Measurements from ENCODE around the gene SLC22A23. TPM values are rescaled to one million over a fixed set of nuclear protein-coding genes. Genes with fewer than 3 reads are reported as not detected.

The SLC22A23 gene
- total and polyA plus RNA-seq, 4 donors, result 26.9 to 56.8 (median 41.7) TPM

DNA sequence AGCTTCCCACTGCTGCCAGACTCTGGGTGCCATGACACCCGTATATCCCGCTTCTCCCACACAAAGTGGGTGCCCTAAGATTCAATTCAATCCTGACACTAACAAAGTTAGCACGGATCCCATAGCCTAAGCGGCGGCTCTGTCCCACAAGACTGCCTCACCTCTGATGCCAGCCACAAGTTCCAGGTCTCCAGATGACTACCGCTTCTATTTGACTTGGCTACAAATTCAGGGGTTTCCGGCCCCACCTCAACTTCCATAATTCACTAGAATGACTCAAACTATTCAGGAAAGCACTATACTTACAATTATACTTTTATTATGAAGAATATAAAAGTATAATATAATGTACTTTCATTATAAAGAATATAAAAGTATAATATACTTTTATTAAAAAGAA is 24.8 kb upstream of the SLC22A23 start:
- Histone ChIP-seq H3K9me3 (ENCODE audit: control insufficient read depth, insufficient read depth, low read length) (peaks cover 2% of the 10 kb centered on the region), H3K4me1 (ENCODE audit: control insufficient read depth, insufficient read depth, low read length) (no peaks in the 10 kb centered on the region), H3K4me3 (ENCODE audit: low read depth, low read length) (no peak overlapping the region), H3K27me3 (ENCODE audit: control insufficient read depth, insufficient read depth, low read length) (peaks cover 2% of the 10 kb centered on the region), H3K36me3 (ENCODE audit: control insufficient read depth, insufficient read depth, low read length) (no peaks in the 10 kb centered on the region), H3K27ac (ENCODE audit: low read depth, low read length) (no peak overlapping the region)
- whole genome bisulfite sequencing (ENCODE audit: insufficient coverage), result 99% methylated on average over 6 of the region's 7 CpGs
- no peak for DNase-seq (ENCODE audit: low read depth in 4 of 6, low spot score in 6 of 6)

DNA sequence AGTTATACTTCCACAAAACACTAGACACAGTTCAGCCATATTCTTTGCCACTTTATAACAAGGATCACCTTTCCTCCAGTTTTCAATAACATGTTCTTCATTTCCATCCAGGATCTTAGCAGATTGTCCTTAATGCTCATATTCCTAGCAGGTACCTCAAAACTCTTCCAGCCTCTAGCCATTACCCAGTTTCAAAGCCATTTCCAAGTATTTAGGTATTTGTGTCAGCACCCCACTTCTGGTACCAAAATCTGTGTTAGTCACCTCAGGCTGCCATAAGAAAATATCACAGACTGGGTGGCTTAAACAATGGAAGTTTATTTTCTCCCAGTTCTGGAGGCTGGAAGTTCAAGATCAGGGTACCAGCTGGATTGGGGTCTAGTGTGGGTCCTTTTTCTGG is 23.2 kb upstream of the SLC22A23 start:
- Histone ChIP-seq H3K4me1 (ENCODE audit: control insufficient read depth, insufficient read depth, low read length) (no peaks in the 10 kb centered on the region), H3K27me3 (ENCODE audit: control insufficient read depth, insufficient read depth, low read length) (peaks cover 2% of the 10 kb centered on the region), H3K4me3 (ENCODE audit: low read depth, low read length) (no peak overlapping the region), H3K36me3 (ENCODE audit: control insufficient read depth, insufficient read depth, low read length) (no peaks in the 10 kb centered on the region), H3K9me3 (ENCODE audit: control insufficient read depth, insufficient read depth, low read length) (peaks cover 2% of the 10 kb centered on the region), H3K27ac (ENCODE audit: low read depth, low read length) (no peak overlapping the region)
- DNase-seq (ENCODE audit: low read depth in 4 of 6, low spot score in 6 of 6), result no peak

DNA sequence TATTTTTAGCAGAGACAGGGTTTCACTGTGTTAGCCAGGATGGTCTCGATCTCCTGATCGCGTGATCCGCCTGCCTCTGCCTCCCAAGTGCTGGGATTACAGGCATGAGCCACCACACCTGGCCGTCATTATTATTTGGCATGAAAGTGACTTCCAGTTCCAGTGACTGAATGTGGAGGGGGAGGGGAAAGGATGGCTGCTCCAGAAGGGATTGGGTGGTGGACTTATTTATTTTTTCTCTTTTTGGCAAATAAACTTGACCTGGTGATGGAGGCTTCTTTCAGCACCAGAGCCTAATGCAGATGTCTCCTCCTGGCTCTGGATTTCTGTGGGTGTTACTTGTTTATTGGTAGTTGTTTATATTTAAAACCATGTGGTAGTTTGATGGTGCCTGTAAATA is 16.9 kb upstream of the SLC22A23 start:
- Histone ChIP-seq H3K27me3 (ENCODE audit: control insufficient read depth, insufficient read depth, low read length) (no peaks in the 10 kb centered on the region), H3K27ac (ENCODE audit: low read depth, low read length) (no peak overlapping the region), H3K4me3 (ENCODE audit: low read depth, low read length) (no peak overlapping the region), H3K9me3 (ENCODE audit: control insufficient read depth, insufficient read depth, low read length) (no peaks in the 10 kb centered on the region), H3K4me1 (ENCODE audit: control insufficient read depth, insufficient read depth, low read length) (no peaks in the 10 kb centered on the region), H3K36me3 (ENCODE audit: control insufficient read depth, insufficient read depth, low read length) (no peaks in the 10 kb centered on the region)
- no peak for DNase-seq (ENCODE audit: low read depth in 4 of 6, low spot score in 6 of 6)
- WGBS (ENCODE audit: insufficient coverage), result 94% methylated on average over 5 of the region's 5 CpGs

DNA sequence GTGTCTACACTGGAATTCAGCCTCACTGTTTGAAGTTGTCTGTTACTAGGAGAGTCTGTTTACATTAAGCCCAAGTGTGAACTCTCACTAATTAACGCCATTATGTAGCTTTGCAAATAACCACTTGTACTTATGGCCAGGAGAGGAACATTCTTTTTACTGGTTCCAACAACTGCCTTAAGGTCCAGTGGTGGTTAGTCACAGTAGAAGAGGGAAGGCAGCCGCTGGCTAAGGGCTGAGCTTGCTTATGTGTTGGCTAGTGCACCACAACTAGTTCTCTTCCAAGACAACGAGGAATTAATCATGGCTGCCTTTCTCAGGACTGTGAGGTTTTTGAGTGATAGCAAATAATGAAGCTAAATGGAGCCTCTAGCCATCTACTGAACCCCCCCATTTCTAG is 14.9 kb upstream of the SLC22A23 start:
- Histone ChIP-seq H3K4me3 (ENCODE audit: low read depth, low read length) (no peak overlapping the region), H3K4me1 (ENCODE audit: control insufficient read depth, insufficient read depth, low read length) (no peaks in the 10 kb centered on the region), H3K27ac (ENCODE audit: low read depth, low read length) (no peak overlapping the region), H3K36me3 (ENCODE audit: control insufficient read depth, insufficient read depth, low read length) (no peaks in the 10 kb centered on the region), H3K27me3 (ENCODE audit: control insufficient read depth, insufficient read depth, low read length) (no peaks in the 10 kb centered on the region), H3K9me3 (ENCODE audit: control insufficient read depth, insufficient read depth, low read length) (no peaks in the 10 kb centered on the region)
- DNase-seq (ENCODE audit: low read depth in 4 of 6, low spot score in 6 of 6), result no peak
- WGBS (ENCODE audit: insufficient coverage), result no CpG with 5 or more reads among the region's 3 CpGs

DNA sequence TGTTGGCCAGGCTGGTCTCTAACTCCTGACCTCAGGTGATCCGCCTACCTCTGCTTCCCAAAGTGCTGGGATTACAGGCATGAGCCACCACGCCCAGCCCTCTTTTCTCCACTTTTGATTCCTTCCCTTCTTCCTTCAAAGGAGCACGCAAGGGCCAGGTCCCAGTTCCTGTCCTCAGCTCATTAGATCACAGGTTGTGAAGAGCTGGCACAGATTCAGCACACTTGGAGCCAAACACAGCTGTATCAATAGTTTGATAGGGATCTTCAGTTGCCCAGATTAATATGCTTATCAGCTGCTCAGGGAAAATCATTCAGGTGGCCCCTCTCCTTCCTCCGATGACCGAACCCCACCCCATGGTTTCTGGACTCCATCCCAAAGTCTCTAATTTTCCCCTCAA is 14.4 kb upstream of the SLC22A23 start:
- Histone ChIP-seq H3K27me3 (ENCODE audit: control insufficient read depth, insufficient read depth, low read length) (no peaks in the 10 kb centered on the region), H3K27ac (ENCODE audit: low read depth, low read length) (no peak overlapping the region), H3K4me1 (ENCODE audit: control insufficient read depth, insufficient read depth, low read length) (no peaks in the 10 kb centered on the region), H3K36me3 (ENCODE audit: control insufficient read depth, insufficient read depth, low read length) (no peaks in the 10 kb centered on the region), H3K4me3 (ENCODE audit: low read depth, low read length) (no peak overlapping the region), H3K9me3 (ENCODE audit: control insufficient read depth, insufficient read depth, low read length) (no peaks in the 10 kb centered on the region)
- no peak for DNase-seq (ENCODE audit: low read depth in 4 of 6, low spot score in 6 of 6)
- WGBS (ENCODE audit: insufficient coverage), result 88% methylated on average over 3 of the region's 5 CpGs

DNA sequence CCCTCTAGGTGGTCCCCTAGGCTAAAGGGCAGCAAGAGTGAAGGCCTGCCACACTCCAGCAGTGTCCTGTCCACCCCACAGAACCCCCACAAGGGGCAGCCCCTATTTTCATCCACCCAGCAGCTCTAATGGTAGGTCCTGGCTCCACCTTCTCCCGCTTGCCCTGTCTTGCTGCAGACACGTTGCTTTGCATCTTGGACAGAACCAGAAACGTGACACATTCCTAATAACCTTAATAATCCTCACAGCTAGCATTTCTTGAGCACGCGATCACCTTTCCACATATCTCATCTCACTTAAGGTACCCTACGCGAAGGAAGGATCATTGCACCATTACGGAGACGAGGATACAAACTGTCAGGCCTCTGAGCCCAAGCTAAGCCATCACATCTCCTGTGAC is 11.7 kb upstream of the SLC22A23 start:
- no peak for DNase-seq (ENCODE audit: low read depth in 4 of 6, low spot score in 6 of 6)
- Histone ChIP-seq H3K4me3 (ENCODE audit: low read depth, low read length) (no peak overlapping the region), H3K9me3 (ENCODE audit: control insufficient read depth, insufficient read depth, low read length) (no peaks in the 10 kb centered on the region), H3K4me1 (ENCODE audit: control insufficient read depth, insufficient read depth, low read length) (no peaks in the 10 kb centered on the region), H3K27me3 (ENCODE audit: control insufficient read depth, insufficient read depth, low read length) (no peaks in the 10 kb centered on the region), H3K36me3 (ENCODE audit: control insufficient read depth, insufficient read depth, low read length) (no peaks in the 10 kb centered on the region), H3K27ac (ENCODE audit: low read depth, low read length) (no peak overlapping the region)
- 96% methylated on average over 9 of the region's 9 CpGs for WGBS (ENCODE audit: insufficient coverage)

DNA sequence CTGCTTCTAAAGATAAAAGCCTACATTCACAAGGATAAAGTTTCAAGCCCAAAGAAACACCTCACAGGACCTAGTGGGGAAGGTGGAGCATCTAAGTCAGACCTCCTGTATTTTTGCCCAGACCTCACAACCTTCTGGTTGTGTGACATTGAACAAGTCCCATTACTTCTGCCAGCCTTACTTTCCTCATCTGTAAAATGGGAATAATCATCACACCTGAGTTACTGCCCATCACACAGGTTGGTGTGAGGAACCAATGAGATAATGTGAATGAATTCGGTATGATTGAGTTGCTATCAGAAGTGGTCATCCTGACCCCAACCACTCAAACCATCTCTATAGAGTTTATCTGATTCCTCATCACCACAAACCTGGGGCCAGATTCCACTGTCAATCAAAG is 11.1 kb upstream of the SLC22A23 start:
- no peaks in the 10 kb centered on the region for H3K4me1 ChIP-seq (ENCODE audit: control insufficient read depth, insufficient read depth, low read length)
- DNase-seq (ENCODE audit: low read depth in 4 of 6, low spot score in 6 of 6), result no peak
- no peaks in the 10 kb centered on the region for H3K36me3 ChIP-seq (ENCODE audit: control insufficient read depth, insufficient read depth, low read length)
- no CpG with 5 or more reads among the region's 1 CpG for WGBS (ENCODE audit: insufficient coverage)
- H3K27me3 ChIP-seq (ENCODE audit: control insufficient read depth, insufficient read depth, low read length), result no peaks in the 10 kb centered on the region
- H3K9me3 ChIP-seq (ENCODE audit: control insufficient read depth, insufficient read depth, low read length), result no peaks in the 10 kb centered on the region
- no peak overlapping the region for H3K4me3 ChIP-seq (ENCODE audit: low read depth, low read length)
- H3K27ac ChIP-seq (ENCODE audit: low read depth, low read length), result no peak overlapping the region

DNA sequence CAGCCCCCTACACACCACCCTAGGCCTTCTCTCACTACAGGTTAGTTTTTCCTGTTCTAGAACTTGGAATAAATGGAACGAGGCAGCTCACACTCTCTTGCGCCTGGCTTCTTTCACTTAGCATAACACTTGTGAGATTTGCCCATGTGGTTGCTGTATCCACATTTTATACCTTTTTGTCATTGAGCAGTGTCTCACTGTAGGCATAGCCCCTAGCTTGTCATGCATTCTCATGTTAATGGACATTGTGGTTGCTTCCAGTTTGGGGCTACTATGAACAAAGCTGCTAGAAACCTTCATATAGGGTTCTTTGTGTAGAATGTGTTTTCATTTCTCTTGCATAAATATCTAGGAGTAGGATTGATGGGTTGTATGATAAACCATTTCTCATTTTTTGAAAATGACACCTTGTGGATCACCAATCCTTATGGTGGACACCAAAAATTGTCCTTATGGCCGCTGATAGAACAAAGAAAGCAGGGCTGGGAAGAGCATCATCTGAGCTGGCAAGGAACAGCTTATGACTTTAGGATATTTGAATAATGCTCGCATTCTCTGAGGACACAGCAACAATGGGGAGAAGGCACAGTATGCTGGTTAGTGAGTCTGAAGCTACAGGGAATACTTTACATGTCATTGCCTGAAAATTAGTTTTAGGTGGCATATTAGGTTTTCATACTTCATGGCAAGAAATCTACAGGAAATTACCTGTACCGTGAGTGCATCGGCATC is 9.8 kb upstream of the SLC22A23 start:
- 86% methylated on average over 3 of the region's 6 CpGs for WGBS (ENCODE audit: insufficient coverage)
- Histone ChIP-seq H3K27ac (ENCODE audit: low read depth, low read length) (no peak overlapping the region), H3K9me3 (ENCODE audit: control insufficient read depth, insufficient read depth, low read length) (no peaks in the 10 kb centered on the region), H3K4me1 (ENCODE audit: control insufficient read depth, insufficient read depth, low read length) (no peaks in the 10 kb centered on the region), H3K36me3 (ENCODE audit: control insufficient read depth, insufficient read depth, low read length) (no peaks in the 10 kb centered on the region), H3K27me3 (ENCODE audit: control insufficient read depth, insufficient read depth, low read length) (no peaks in the 10 kb centered on the region), H3K4me3 (ENCODE audit: low read depth, low read length) (no peak overlapping the region)
- DNase-seq (ENCODE audit: low read depth in 4 of 6, low spot score in 6 of 6), result no peak

DNA sequence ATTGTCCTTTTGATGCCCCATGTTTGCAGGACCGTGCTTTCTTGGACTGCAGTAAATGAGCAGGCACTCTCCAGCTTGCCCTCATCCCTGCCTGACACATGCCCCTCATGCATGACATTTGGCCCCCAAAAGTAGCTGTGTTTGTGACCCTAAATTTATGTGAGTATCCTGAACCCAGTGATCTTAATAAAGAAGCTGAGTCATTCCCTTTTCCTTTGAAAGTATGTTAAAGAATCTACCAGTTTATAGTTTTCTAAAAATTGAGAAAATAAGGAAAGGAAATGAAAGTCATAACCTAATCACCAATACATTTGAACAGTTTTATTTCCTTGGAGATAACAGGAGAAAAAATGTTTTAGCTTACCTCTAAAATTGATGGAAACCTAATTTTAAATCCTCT is 3.4 kb upstream of the SLC22A23 start:
- Histone ChIP-seq H3K27ac (ENCODE audit: low read depth, low read length) (no peak overlapping the region), H3K9me3 (ENCODE audit: control insufficient read depth, insufficient read depth, low read length) (no peaks in the 10 kb centered on the region), H3K4me3 (ENCODE audit: low read depth, low read length) (no peak overlapping the region), H3K36me3 (ENCODE audit: control insufficient read depth, insufficient read depth, low read length) (no peaks in the 10 kb centered on the region), H3K27me3 (ENCODE audit: control insufficient read depth, insufficient read depth, low read length) (no peaks in the 10 kb centered on the region), H3K4me1 (ENCODE audit: control insufficient read depth, insufficient read depth, low read length) (peaks cover 20% of the 10 kb centered on the region)
- WGBS (ENCODE audit: insufficient coverage), result 64% methylated on average over 1 of the region's 1 CpG
- no peak for DNase-seq (ENCODE audit: low read depth in 4 of 6, low spot score in 6 of 6)

DNA sequence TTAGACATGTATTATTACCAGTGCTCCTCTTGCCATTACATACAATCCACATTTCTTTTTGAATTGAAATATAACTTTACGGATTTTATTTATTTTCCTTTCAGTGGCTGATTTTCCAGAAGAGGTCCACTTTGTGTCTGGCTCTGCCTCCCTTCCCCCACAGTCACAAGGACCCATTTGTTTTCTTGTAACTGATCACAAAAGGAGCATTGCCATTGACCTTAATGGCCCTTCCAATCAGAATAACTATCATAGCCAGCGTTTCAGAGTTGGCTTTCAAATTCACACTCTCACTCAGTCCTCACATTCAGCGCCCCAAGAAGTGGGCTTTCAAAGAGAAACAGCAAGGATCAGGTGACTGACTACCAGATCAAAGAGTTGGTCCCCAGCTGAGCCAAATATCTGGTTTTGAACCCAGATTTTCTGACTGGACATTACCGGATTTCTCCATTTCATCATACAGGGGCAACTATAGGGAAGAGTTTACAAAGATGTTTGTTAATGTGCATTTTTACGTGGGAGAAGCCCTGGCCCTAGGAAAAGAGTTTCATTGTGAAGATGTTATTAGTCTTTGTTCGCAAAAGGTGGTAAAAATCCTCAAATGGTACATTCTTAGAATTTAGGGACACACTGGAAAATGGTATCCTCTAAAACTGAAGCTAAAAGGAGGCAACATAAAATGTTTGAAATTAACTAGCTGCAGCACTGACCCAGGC is 2.0 kb upstream of the SLC22A23 start:
- no peaks in the 10 kb centered on the region for H3K36me3 ChIP-seq (ENCODE audit: control insufficient read depth, insufficient read depth, low read length)
- no peaks in the 10 kb centered on the region for H3K27me3 ChIP-seq (ENCODE audit: control insufficient read depth, insufficient read depth, low read length)
- DNase-seq (ENCODE audit: low read depth in 4 of 6, low spot score in 6 of 6), result no peak
- H3K27ac ChIP-seq (ENCODE audit: low read depth, low read length), result no peak overlapping the region
- WGBS (ENCODE audit: insufficient coverage), result 73% methylated on average over 3 of the region's 6 CpGs
- no peak overlapping the region for H3K4me3 ChIP-seq (ENCODE audit: low read depth, low read length)
- no peaks in the 10 kb centered on the region for H3K9me3 ChIP-seq (ENCODE audit: control insufficient read depth, insufficient read depth, low read length)
- H3K4me1 ChIP-seq (ENCODE audit: control insufficient read depth, insufficient read depth, low read length), result peaks cover 29% of the 10 kb centered on the region

Measured in spinal cord (tissue), 10 donors.